Liver (tissue), 3 donors: ENCODE data around the gene KERA.

ENCODE experiments used
- CTCF ChIP-seq: fragments of 150-350 bp; IDR thresholded peaks from 2 replicates; pipeline ENCODE4 v1.5.1; 2017; ENCODE audit warnings: improper control_type of control experiment, low read depth, low read length; ENCODE audit not compliant: missing input control
- EGR1 ChIP-seq, 2 donors: IDR thresholded peaks; 2 replicates each; pipeline ENCODE4 v1.6.1; 2016 to 2018; ENCODE audit warnings: antibody characterized with exemption in 2 of 2, low read depth in 2 of 2
- GABPA ChIP-seq, 2 donors: IDR thresholded peaks in 1 of 2; conservative IDR thresholded peaks in 1 of 2; 2 replicates each; pipeline ENCODE4 v1.6.1; 2016; ENCODE audit warnings: antibody characterized with exemption in 2 of 2, mild to moderate bottlenecking in 1 of 2, moderate library complexity in 1 of 2
- SP1 ChIP-seq: IDR thresholded peaks from 2 replicates; pipeline ENCODE4 v1.6.1; 2018; ENCODE audit warnings: antibody characterized with exemption, mild to moderate bottlenecking
- TAF1 ChIP-seq: conservative IDR thresholded peaks from 2 replicates; pipeline ENCODE4 v1.6.1; 2016; ENCODE audit warnings: antibody characterized with exemption, mild to moderate bottlenecking
- ZBTB33 ChIP-seq: IDR thresholded peaks from 2 replicates; pipeline ENCODE4 v1.6.1; 2016; ENCODE audit warnings: antibody characterized with exemption
- donor health status: healthy.
- donor health status: healthy.

DNA sequence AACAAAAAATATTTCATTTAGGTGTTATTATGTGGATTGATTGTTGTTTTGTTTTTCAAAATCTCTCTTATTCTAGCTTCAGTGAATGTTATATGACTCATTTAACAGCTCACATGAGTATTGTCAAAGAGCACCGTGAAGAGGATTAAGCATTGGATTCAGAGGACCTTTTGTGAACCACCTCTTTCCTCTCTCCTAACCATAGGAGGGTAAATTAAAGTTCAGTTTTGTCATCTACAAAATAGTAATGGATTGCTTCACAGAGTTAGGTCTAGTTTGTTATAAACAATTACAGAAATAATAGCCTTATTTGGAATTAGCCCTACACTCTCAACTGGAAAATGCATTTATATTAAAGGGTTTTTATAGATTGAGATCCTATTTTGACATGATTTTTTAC is 962 bp upstream of the KERA start:
- TF ChIP-seq CTCF (no peak), GABPA (IDR thresholded peaks at IDR 0.05 in 1 of 2, conservative IDR thresholded peaks at IDR 0.05 in 1 of 2) (no peak), EGR1 (IDR thresholded peaks at IDR 0.05; ENCODE audit: low read depth in 2 of 2) (no peak), TAF1 (no peak), SP1 (no peak), ZBTB33 (no peak)
